G401 (cell line): ENCODE data around the gene TXNRD2. TPM values are rescaled to one million over a fixed set of nuclear protein-coding genes. Genes with fewer than 3 reads are reported as not detected.
"Not testable (repeated sequence)": the region's sequence is repeated elsewhere in the genome, so short reads cannot be mapped to it uniquely, and the experiment has no call there.

Experiments used
- DNase-seq: peaks from one replicate; pipeline ENCODE4 v3.0.0-alpha.2; 2015; ENCODE audit warnings: low spot score
- in situ Hi-C: cut with HindIII; loops from 2 replicates; pipeline ENCODE4 v1.10.0; 2016; ENCODE audit warnings: low sequenced_read_pairs, mixed read lengths
- total RNA-seq: library from RNA; depleted of rRNA; stranded (reverse); fragments of >200 nt; shearing (Covaris generic); gene quantifications from 2 replicates; pipeline ENCODE4 v1.2.3, GENCODE V29; 2014

The TXNRD2 gene
- total RNA-seq, 1 experiment from 2014 or later, result 96.6 TPM

GRCh38 chr22:19884954-19885751 is 56.5 kb downstream of the TXNRD2 start:
- in situ Hi-C loops, result no loop called here
- no peak for DNase-seq

DNA sequence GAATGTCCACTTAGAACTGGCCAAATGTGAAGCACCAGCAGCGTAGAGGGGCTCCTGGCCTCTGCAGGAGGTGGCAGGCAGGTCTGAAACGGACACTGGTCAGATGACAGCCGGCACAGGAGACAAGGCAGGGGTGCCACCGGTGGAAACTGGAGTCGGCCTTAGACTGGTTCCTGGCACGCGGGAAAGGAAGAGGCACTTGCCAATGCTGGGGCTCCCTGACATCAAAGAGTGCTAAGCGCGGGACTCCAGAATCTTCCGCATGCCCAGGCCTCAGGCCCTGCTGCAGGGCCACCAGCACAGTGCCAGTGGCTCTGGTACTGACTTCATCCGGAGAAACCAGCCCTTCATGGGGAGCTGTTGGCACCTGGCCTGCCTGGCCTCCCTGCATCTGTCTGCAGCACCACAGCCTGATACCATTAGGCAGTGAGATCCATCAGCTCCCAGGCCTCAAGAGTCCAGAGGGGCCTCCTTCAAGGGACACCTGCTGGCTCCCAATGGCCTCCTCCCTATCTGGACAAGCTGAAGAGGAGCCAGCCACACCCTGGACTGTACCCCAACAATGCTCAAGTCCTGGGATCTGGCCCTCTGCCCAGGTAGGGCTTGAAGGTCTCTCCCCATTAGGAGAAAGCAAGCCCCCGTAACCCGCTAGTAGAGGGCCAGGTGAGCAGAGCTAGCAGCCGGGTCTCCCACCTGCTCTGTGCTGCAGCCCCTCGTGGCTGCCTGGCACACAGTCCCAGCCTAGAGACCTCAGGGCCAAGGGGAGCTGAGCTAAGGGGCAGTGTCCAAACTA is 57.3 kb downstream of the TXNRD2 start:
- in situ Hi-C loops, result no loop called here
- no peak for DNase-seq

DNA sequence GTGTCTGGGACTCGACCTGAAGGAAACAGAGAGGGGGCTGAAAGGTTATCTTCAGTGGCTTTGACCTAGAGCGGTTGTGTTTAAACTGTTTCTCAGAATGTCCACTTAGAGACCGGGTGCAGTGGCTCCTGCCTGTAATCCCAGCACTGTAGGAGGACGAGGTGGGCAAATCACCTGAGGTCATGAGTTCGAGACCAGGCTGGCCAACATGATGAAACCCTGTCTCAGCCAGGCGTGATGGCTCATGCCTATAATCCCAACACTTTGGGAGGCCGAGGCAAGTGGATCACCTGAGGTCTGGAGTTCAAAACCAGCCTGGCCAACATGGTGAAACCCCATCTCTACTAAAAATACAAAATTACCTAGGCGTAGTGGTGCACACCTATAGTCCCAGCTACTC is 58.2 kb downstream of the TXNRD2 start:
- in situ Hi-C loops, result not testable (repeated sequence)

DNA sequence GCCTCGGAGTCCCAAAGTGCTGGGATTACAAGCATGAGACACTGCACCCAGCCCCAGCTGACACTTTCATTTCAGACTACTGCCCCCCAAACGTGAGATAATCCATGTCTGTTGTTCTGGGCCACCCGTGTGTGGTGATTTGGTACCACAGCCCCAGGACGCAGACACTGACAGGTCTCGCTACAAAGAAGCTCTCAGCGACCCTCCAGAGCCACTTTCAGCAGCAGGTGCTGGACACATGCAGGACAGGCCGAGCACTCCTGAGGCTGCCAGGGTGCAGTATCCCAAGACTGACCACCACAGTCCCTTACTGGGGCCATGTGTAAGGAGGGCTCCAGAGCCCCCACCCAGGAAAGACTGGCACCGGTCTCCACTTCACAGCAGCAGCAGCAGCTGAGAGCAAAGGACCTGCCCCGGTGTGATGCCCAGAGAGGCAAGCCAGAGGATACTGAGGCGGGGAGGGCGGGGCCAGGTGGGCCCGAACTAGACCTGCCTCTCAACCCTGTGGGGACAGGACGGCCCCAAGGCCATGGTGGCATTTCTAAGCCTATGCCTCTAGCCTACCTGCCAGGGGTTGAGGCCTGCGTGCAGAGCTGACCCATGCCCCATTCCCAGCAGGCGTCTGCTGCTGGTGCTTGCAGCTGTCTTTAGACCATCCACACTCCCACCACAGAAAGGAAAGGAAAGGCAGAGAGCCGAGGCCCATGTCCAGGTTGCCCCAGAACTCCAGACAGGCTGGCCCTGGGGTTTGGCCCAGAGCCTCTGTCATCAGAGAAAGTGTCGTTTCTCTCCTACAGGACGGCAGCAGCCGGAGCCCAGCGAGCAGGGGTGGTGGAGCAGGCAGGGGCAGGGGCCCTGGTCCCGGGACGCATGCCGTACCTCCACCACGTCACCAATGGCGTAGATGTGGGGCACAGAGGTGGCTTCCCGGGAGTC is 58.9 kb downstream of the TXNRD2 start:
- in situ Hi-C loops, result no loop called here
- DNase-seq, result no peak

More for the DNA sequence above, 58.2 kb downstream of the TXNRD2 start:
- not testable (repeated sequence) for DNase-seq

- in situ Hi-C loops, result no loop called here
- DNase-seq, result peak; percentile 55
Observed at GRCh38 chr22:19880786-19881569, 60.6 kb downstream of the TXNRD2 start.

DNA sequence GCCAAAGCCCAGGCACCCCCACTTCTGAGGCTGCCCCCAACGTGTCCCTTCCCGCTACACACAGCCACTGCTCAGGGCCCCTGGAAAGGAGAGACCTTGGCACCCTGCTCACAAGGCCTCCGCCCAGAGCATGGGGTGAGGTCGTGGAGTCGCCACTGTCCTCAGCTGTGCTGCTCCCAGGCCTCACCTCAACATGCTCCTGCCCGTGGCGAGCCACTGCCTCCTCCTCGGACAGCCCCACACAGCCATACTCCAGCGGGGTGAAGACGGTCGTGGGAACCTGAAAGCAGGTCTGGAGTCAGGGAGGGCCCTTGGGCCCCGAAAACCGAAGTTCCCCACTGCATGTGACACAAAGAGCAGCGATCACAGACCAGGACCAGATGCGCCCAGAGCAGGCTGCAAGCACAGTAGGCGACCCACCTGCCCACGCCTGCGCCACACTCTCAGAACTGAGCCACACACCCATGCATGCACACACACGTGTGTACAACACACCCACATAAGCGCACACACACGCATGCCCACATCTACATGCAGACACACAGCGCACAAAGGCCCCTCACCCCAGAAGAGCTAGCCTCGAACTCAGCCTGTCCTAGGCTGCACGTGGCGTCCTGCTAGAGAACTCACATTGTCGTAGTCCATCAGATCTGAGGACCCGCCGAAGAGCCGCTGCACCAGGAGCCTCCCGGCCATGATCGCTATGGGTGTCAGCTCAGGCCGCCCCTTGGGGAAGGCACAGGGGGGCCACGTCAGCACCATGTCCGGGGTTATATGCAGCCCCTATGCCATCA is 61.4 kb downstream of the TXNRD2 start:
- DNase-seq, result no peak
- in situ Hi-C loops, result no loop called here

- no peak for DNase-seq
- in situ Hi-C loops, result no loop called here
Observed at GRCh38 chr22:19879643-19879991, 62.0 kb downstream of the TXNRD2 start.

DNA sequence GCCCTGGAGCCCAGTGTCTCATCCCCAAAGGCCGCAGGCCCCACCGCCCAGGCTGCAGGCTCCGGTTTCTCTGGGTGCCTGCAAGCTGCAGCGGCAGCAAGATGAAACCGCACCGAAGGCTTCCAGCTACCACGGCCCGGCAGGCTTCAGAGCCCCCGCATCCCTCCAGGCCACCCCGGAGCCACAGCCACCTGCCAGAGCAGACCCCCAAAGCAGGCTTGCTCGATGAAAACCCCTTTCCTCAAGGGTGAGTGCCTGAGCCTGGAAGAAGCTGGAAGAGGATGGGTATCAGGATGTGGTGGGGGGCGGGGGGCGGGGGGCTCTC is 62.4 kb downstream of the TXNRD2 start:
- DNase-seq, result no peak
- in situ Hi-C loops, result no loop called here

- in situ Hi-C loops, result no loop called here
- DNase-seq, result no peak
Observed at GRCh38 chr22:19878461-19879245, 63.0 kb downstream of the TXNRD2 start.

DNA sequence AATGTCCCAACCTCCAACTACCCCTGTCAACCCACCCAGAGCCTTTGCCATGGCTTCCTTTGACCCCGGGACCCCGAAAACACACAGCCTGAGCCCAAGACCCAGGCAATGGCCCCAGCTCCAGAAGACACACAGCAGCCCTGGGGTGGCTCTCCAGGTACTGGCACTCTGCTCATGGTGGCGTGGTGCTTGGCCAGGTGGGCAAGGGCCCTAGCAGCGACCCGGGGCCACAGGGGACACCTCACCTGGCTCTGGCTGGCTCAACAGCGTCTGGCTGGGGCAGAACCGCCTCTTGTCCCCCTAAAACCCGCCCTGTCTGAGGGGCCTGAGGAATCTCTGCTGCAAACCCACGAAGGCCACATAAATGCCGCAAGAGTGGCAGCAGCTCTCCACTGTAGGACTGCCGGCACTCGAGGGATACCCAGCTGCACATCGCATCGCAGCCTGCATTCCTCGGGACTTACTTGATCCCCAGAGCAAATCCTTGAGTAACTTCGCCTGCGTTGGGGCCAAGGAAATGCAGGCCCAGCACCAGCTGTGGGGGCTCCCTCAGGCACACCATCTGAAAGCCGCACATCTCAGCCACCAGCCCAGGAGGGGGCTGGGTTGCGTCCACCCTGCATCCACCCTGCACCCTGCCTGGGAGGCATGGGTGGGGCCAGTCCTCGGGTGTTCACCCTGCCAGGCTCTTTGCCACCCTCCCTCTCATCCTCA is 63.8 kb downstream of the TXNRD2 start:
- in situ Hi-C loops, result no loop called here
- no peak for DNase-seq

DNA sequence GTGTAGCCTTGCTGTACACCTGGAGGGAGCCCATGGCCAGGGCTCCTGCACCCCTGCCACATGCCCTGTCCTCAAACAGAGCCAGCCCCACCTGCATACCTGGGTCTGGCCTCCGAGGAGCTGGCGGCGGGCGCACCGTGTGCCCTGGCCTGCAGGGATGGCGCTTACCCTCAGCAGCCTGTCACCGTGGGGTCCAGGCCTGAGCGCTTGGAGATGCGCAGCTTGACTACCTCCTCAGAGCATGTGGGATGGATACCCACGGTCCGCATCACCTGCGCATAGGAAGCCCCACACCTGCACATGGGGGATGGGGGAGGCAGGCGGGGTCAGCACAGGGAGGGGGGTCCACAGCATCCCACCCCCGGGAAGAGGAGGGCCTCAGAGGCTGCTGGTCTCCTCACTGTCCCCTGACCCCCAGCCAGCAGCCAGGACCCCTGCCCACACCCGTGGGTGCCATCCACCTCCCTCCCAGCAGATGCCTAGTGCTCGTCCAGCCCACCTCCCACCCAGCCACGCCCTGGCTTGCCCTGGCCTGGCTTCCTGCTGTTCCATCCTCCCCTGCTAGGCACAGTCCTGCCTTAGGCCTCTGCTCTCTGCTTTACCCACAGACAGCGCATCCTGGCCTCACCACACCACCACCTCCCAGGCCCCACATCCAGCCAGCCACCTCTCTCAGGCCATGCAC is 64.5 kb downstream of the TXNRD2 start:
- DNase-seq, result no peak

GRCh38 chr22:19876314-19876940 is 65.2 kb downstream of the TXNRD2 start:
- in situ Hi-C loops, result no loop called here
- DNase-seq, result no peak

More for the DNA sequence above, 64.5 kb downstream of the TXNRD2 start:
- in situ Hi-C loops, result no loop called here

DNA sequence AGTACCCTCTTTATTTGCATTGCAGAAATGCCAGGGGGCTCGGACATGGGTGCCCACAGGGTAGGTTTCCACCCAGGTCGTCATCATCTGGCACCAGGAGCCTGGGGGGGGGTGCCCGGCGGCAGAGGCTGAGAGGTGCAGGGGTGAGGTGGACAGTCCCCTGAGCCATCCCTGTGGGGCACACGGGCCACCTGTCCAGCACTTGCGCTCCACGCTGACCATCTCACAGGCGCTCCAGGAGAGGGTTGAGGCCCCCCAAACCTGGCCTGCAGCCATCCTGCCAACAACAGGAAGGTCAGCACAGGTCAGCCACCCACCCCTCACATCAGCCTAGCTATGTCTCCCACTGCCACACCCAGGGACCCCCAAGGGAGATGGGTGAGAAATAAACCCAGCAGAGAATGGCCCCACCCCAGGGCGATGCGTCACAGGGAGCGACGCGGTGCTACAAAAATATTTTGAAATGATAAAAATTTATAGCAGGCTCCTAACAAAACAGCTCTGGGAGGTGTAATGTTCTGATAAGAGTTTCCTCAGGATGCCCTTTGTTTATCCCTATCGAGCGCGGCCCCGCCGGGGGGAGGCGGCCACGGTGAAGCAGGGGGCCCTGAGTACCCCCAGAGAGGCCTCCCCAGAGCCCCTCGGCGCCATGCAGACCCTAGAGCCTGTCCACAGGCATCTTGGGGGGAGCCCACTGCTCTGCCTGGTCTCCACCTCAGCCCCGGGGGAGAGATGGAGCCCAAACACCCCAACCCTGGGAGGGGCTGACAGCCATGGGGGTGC is 65.9 kb downstream of the TXNRD2 start:
- in situ Hi-C loops, result no loop called here
- DNase-seq, result no peak

DNA sequence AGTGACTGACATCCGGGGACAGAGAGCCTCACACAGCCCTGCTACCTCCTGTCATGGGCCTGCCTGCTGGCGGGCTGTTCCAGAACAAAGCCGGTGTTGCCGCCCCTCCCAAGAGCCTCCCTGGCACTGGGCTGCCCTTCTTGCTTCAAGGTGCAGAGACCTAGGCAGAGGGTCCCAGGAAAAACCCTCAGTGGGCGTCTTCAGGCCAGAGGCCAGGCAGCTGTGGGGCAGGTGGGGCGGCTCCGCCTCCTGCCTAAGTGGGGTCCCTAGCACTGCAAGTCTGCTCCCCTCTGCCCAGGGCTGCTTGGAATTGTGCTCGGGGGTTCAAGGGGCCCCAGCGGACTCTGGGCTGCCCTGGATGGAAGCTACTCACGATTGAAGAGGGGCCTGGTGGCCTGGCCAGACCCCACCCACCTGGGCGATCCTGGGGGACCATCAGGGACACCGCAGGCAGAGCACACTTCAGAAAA is 66.5 kb downstream of the TXNRD2 start:
- in situ Hi-C loops, result no loop called here
- DNase-seq, result no peak
